ENCODE results near the gene CCT3. TPM values are rescaled to one million over a fixed set of nuclear protein-coding genes. Genes with fewer than 3 reads are reported as not detected.

Gene CCT3
- total and polyA plus RNA-seq, 5 donors, result 125 to 151 (median 129) TPM

- DNase-seq, result no peak
- Histone ChIP-seq H3K9me3 (ENCODE audit: control insufficient read depth, low read length) (no peaks in the 10 kb centered on the region), H3K27me3 (ENCODE audit: control insufficient read depth, insufficient read depth) (no peaks in the 10 kb centered on the region), H3K4me1 (ENCODE audit: control insufficient read depth, insufficient read depth, low read length) (peaks cover 9% of the 10 kb centered on the region), H3K4me3 (ENCODE audit: low read length) (no peak overlapping the region), H3K27ac (ENCODE audit: low read length) (no peak overlapping the region)
- intact Hi-C loops (cut with DNase I), result no loop called here
- no peak for ATAC-seq
Measured at GRCh38 chr1:156276532-156276931, 61.6 kb downstream of the CCT3 start.

GRCh38 chr1:156270314-156270713 is 67.8 kb downstream of the CCT3 start:
- no peak for DNase-seq
- no peak overlapping the region for H3K27ac ChIP-seq (ENCODE audit: low read length)

GRCh38 chr1:156268336-156268735 is 69.8 kb downstream of the CCT3 start:
- no peaks in the 10 kb centered on the region for H3K27me3 ChIP-seq (ENCODE audit: control insufficient read depth, insufficient read depth)
- no peak overlapping the region for H3K4me3 ChIP-seq (ENCODE audit: low read length)
- WGBS, result 63% methylated on average over 4 of the region's 4 CpGs
- H3K9me3 ChIP-seq (ENCODE audit: control insufficient read depth, low read length), result no peaks in the 10 kb centered on the region
- DNase-seq (no peak), ATAC-seq (no peak)
- no peaks in the 10 kb centered on the region for H3K4me1 ChIP-seq (ENCODE audit: control insufficient read depth, insufficient read depth, low read length)
- intact Hi-C loops (cut with DNase I), result no loop called here
- no peak overlapping the region for H3K27ac ChIP-seq (ENCODE audit: low read length)

More at GRCh38 chr1:156270314-156270713, 67.8 kb downstream of the CCT3 start:
- 96% methylated on average over 3 of the region's 3 CpGs for WGBS
- ATAC-seq, result no peak
- Histone ChIP-seq H3K9me3 (ENCODE audit: control insufficient read depth, low read length) (no peaks in the 10 kb centered on the region), H3K4me1 (ENCODE audit: control insufficient read depth, insufficient read depth, low read length) (no peaks in the 10 kb centered on the region), H3K27me3 (ENCODE audit: control insufficient read depth, insufficient read depth) (no peaks in the 10 kb centered on the region), H3K4me3 (ENCODE audit: low read length) (no peak overlapping the region)
- intact Hi-C loops (cut with DNase I), result no loop called here

- no peaks in the 10 kb centered on the region for H3K9me3 ChIP-seq (ENCODE audit: control insufficient read depth, low read length)
- H3K4me3 ChIP-seq (ENCODE audit: low read length), result no peak overlapping the region
- 76% methylated on average over 13 of the region's 13 CpGs for WGBS
- intact Hi-C loops (cut with DNase I), result no loop called here
- no peak overlapping the region for H3K27ac ChIP-seq (ENCODE audit: low read length)
- H3K4me1 ChIP-seq (ENCODE audit: control insufficient read depth, insufficient read depth, low read length), result no peaks in the 10 kb centered on the region
- ATAC-seq, result no peak
- no peaks in the 10 kb centered on the region for H3K27me3 ChIP-seq (ENCODE audit: control insufficient read depth, insufficient read depth)
- DNase-seq, result no peak
Measured at GRCh38 chr1:156266051-156266450, 72.0 kb downstream of the CCT3 start.

GRCh38 chr1:156263288-156263655 is 74.8 kb downstream of the CCT3 start:
- intact Hi-C loops (cut with DNase I), result no loop called here
- Histone ChIP-seq H3K4me1 (ENCODE audit: control insufficient read depth, insufficient read depth, low read length) (no peaks in the 10 kb centered on the region), H3K27me3 (ENCODE audit: control insufficient read depth, insufficient read depth) (no peaks in the 10 kb centered on the region), H3K27ac (ENCODE audit: low read length) (no peak overlapping the region), H3K9me3 (ENCODE audit: control insufficient read depth, low read length) (no peaks in the 10 kb centered on the region), H3K4me3 (ENCODE audit: low read length) (no peak overlapping the region)
- no peak for DNase-seq
- 82% methylated on average over 9 of the region's 9 CpGs for WGBS
- no peak for ATAC-seq

- intact Hi-C loops (cut with DNase I), result no loop called here
- Histone ChIP-seq H3K4me3 (ENCODE audit: low read length) (no peak overlapping the region), H3K9me3 (ENCODE audit: control insufficient read depth, low read length) (no peaks in the 10 kb centered on the region), H3K27ac (ENCODE audit: low read length) (no peak overlapping the region), H3K27me3 (ENCODE audit: control insufficient read depth, insufficient read depth) (no peaks in the 10 kb centered on the region), H3K4me1 (ENCODE audit: control insufficient read depth, insufficient read depth, low read length) (no peaks in the 10 kb centered on the region)
- WGBS, result 77% methylated on average over 9 of the region's 9 CpGs
- no peak for DNase-seq
- no peak for ATAC-seq
Measured at GRCh38 chr1:156262461-156263287, 75.4 kb downstream of the CCT3 start.

GRCh38 chr1:156260896-156261295 is 77.2 kb downstream of the CCT3 start:
- H3K27me3 ChIP-seq (ENCODE audit: control insufficient read depth, insufficient read depth), result no peaks in the 10 kb centered on the region
- intact Hi-C loops (cut with DNase I), result no loop called here
- no peak overlapping the region for H3K4me3 ChIP-seq (ENCODE audit: low read length)
- ATAC-seq, result no peak
- H3K27ac ChIP-seq (ENCODE audit: low read length), result no peak overlapping the region
- DNase-seq, result no peak
- H3K9me3 ChIP-seq (ENCODE audit: control insufficient read depth, low read length), result no peaks in the 10 kb centered on the region
- no peaks in the 10 kb centered on the region for H3K4me1 ChIP-seq (ENCODE audit: control insufficient read depth, insufficient read depth, low read length)
- WGBS, result 93% methylated on average over 2 of the region's 2 CpGs

GRCh38 chr1:156259805-156260204 is 78.3 kb downstream of the CCT3 start:
- 68% methylated on average over 3 of the region's 3 CpGs for WGBS
- DNase-seq (no peak), ATAC-seq (no peak)
- H3K9me3 ChIP-seq (ENCODE audit: control insufficient read depth, low read length), result no peaks in the 10 kb centered on the region
- intact Hi-C loops (cut with DNase I), result no loop called here
- H3K4me3 ChIP-seq (ENCODE audit: low read length), result no peak overlapping the region
- no peaks in the 10 kb centered on the region for H3K27me3 ChIP-seq (ENCODE audit: control insufficient read depth, insufficient read depth)
- H3K4me1 ChIP-seq (ENCODE audit: control insufficient read depth, insufficient read depth, low read length), result no peaks in the 10 kb centered on the region
- no peak overlapping the region for H3K27ac ChIP-seq (ENCODE audit: low read length)

Other genes starting within 250 kb of the CCT3 start
- gene LMNA, start 223.6 kb downstream of the CCT3 start, total RNA-seq, result 100 to 1,000 TPM; 238 to 451 (median 281) TPM
- gene LMNA, start 223.6 kb downstream of the CCT3 start, polyA plus RNA-seq, result 247 TPM
- gene SEMA4A, start 184.7 kb downstream of the CCT3 start, total RNA-seq, result 1 to 10 TPM; 2.3 to 3.4 (median 2.7) TPM
- 3.7 TPM for gene SEMA4A, start 184.7 kb downstream of the CCT3 start, polyA plus RNA-seq
- 10 to 100 TPM; 14.2 to 21.5 (median 15.7) TPM for gene SLC25A44, start 144.2 kb downstream of the CCT3 start, total RNA-seq
- gene SLC25A44, start 144.2 kb downstream of the CCT3 start, polyA plus RNA-seq, result 8.6 TPM
- gene PMF1, start 125.3 kb downstream of the CCT3 start, total RNA-seq, result 10 to 100 TPM; 55.3 to 62.9 (median 59.5) TPM
- gene PMF1, start 125.3 kb downstream of the CCT3 start, polyA plus RNA-seq, result 93.6 TPM
- under 1 TPM in 3 of 4 donors, not detected in 1; 0.54 to 0.92 (median 0.66) TPM for gene BGLAP, start 96.1 kb downstream of the CCT3 start, total RNA-seq
- gene BGLAP, start 96.1 kb downstream of the CCT3 start, polyA plus RNA-seq, result 0.45 TPM
- gene PAQR6, start 90.2 kb downstream of the CCT3 start, total RNA-seq, result 1 to 10 TPM in 2 of 4 donors, under 1 TPM in 2; 0.68 to 1.5 (median 0.95) TPM
- gene PAQR6, start 90.2 kb downstream of the CCT3 start, polyA plus RNA-seq, result 1.3 TPM
- 10 to 100 TPM; 55.2 to 73.6 (median 62.2) TPM for gene SMG5, start 55.5 kb downstream of the CCT3 start, total RNA-seq
- 55.3 TPM for gene SMG5, start 55.5 kb downstream of the CCT3 start, polyA plus RNA-seq
- 1 to 10 TPM in 3 of 4 donors, under 1 TPM in 1; 0.95 to 2.4 (median 1.9) TPM for gene TMEM79, start 54.0 kb downstream of the CCT3 start, total RNA-seq
- 1.9 TPM for gene TMEM79, start 54.0 kb downstream of the CCT3 start, polyA plus RNA-seq
- 10 to 100 TPM; 19.8 to 28.4 (median 25.5) TPM for gene GLMP, start 42.6 kb downstream of the CCT3 start, total RNA-seq
- gene GLMP, start 42.6 kb downstream of the CCT3 start, polyA plus RNA-seq, result 22.0 TPM
- not detected for gene VHLL, start 39.0 kb downstream of the CCT3 start, total RNA-seq
- not detected for gene VHLL, start 39.0 kb downstream of the CCT3 start, polyA plus RNA-seq
- gene TSACC, start 234 bp upstream of the CCT3 start, total RNA-seq, result not detected
- gene TSACC, start 234 bp upstream of the CCT3 start, polyA plus RNA-seq, result 0.38 TPM
- not detected for gene RHBG, start 30.9 kb upstream of the CCT3 start, total RNA-seq
- 0.20 TPM for gene RHBG, start 30.9 kb upstream of the CCT3 start, polyA plus RNA-seq
- gene MEF2D, start 162.5 kb upstream of the CCT3 start, total RNA-seq, result 10 to 100 TPM; 81.5 to 99.2 (median 89.6) TPM
- gene MEF2D, start 162.5 kb upstream of the CCT3 start, polyA plus RNA-seq, result 53.0 TPM
- gene IQGAP3, start 234.3 kb upstream of the CCT3 start, total RNA-seq, result under 1 TPM; 0.06 to 0.86 (median 0.55) TPM
- gene IQGAP3, start 234.3 kb upstream of the CCT3 start, polyA plus RNA-seq, result 0.09 TPM
- not detected for gene TTC24, start 241.4 kb upstream of the CCT3 start, total RNA-seq
- not detected for gene TTC24, start 241.4 kb upstream of the CCT3 start, polyA plus RNA-seq